GM23248 (cell line): Measurements from ENCODE around the gene ACP3. TPM values are rescaled to one million over a fixed set of nuclear protein-coding genes. Genes with fewer than 3 reads are reported as not detected.
"Not testable (repeated sequence)": the region's sequence is repeated elsewhere in the genome, so short reads cannot be mapped to it uniquely, and the experiment has no call there.

ENCODE experiments used
- DNase-seq: peaks from one replicate; pipeline ENCODE4 v3.0.0-alpha.2; 2015
- H2AFZ ChIP-seq: fragments of 200-600 bp; sonication (generic); 2 replicates; pipeline ENCODE4 v1.6.1; 2016; ENCODE audit warnings: antibody characterized with exemption
- H3F3A ChIP-seq: fragments of 200-600 bp; sonication (generic); 2 replicates; pipeline ENCODE4 v1.6.1; 2016; ENCODE audit warnings: mild to moderate bottlenecking, antibody characterized with exemption, mixed run types; ENCODE audit not compliant: insufficient read depth
- H3K27ac ChIP-seq: fragments of 200-600 bp; sonication (generic); 2 replicates; pipeline ENCODE4 v1.5.1; 2016; ENCODE audit warnings: mild to moderate bottlenecking
- H3K27me3 ChIP-seq: fragments of 200-600 bp; sonication (generic); replicated peaks from 2 replicates; pipeline ENCODE4 v1.6.1; 2016; ENCODE audit warnings: mild to moderate bottlenecking; ENCODE audit not compliant: insufficient read depth
- H3K36me3 ChIP-seq: fragments of 200-600 bp; sonication (generic); 2 replicates; pipeline ENCODE4 v1.6.1; 2016; ENCODE audit warnings: low read depth, mild to moderate bottlenecking
- H3K4me1 ChIP-seq: fragments of 200-600 bp; sonication (generic); 2 replicates; pipeline ENCODE4 v1.6.1; 2016; ENCODE audit warnings: mild to moderate bottlenecking; ENCODE audit not compliant: insufficient read depth
- H3K4me2 ChIP-seq: fragments of 200-600 bp; sonication (generic); one replicate; pipeline ENCODE4 v1.6.1; 2016; ENCODE audit warnings: mild to moderate bottlenecking; ENCODE audit not compliant: unreplicated experiment
- H3K4me3 ChIP-seq: fragments of 200-600 bp; sonication (generic); 2 replicates; pipeline ENCODE4 v1.5.1; 2016; ENCODE audit warnings: mild to moderate bottlenecking
- H3K79me2 ChIP-seq: fragments of 200-600 bp; sonication (generic); 2 replicates; pipeline ENCODE4 v1.6.1; 2016; ENCODE audit warnings: mild to moderate bottlenecking; ENCODE audit not compliant: insufficient read depth
- H3K9ac ChIP-seq: fragments of 200-600 bp; sonication (generic); 2 replicates; pipeline ENCODE4 v1.6.1; 2016; ENCODE audit warnings: mild to moderate bottlenecking
- H3K9me2 ChIP-seq: fragments of 200-600 bp; sonication (generic); 2 replicates; pipeline ENCODE4 v1.6.1; 2016; ENCODE audit warnings: mixed run types, mild to moderate bottlenecking, moderate library complexity; ENCODE audit not compliant: insufficient read depth
- H3K9me3 ChIP-seq: fragments of 200-600 bp; sonication (generic); one replicate; pipeline ENCODE4 v1.6.1; 2017; ENCODE audit warnings: low read depth
- H4K20me1 ChIP-seq: fragments of 200-600 bp; sonication (generic); 2 replicates; pipeline ENCODE4 v1.6.0; 2016; ENCODE audit not compliant: insufficient read depth
- EZH2 ChIP-seq: fragments of 200-600 bp; sonication (generic); IDR thresholded peaks from 2 replicates; pipeline ENCODE4 v1.6.1; 2018; ENCODE audit warnings: antibody characterized with exemption, mild to moderate bottlenecking; ENCODE audit not compliant: insufficient read depth, poor library complexity, severe bottlenecking
- EZH2phosphoT487 ChIP-seq: fragments of 200-600 bp; sonication (generic); IDR thresholded peaks from 2 replicates; pipeline ENCODE4 v1.6.1; 2018; ENCODE audit warnings: antibody characterized with exemption, moderate library complexity, mild to moderate bottlenecking, low read depth; ENCODE audit not compliant: insufficient read depth
- WGBS, 2 experiments: methylation state at CpG; one replicate each; pipeline ENCODE4 v1.1.6; 2015 to 2017; ENCODE audit warnings: low lambda C conversion rate in 2 of 2, low coverage in 1 of 2; ENCODE audit errors: missing lambda C conversion rate in 2 of 2; 5-methylcytosine and 5-hydroxymethylcytosine counted together
- in situ Hi-C: fragments of 300-500 bp; cut with MboI; formaldehyde crosslinking; loops from 2 replicates; pipeline ENCODE4 v1.15.0; 2020
- polyA plus RNA-seq: library from polyadenylated mRNA; unstranded; fragments of >200 nt; fragmentation: Nextera tagmentation; extraction: Ambion mirVana; gene quantifications from 2 replicates; pipeline ENCODE4 v1.2.1, GENCODE V29; 2016
- total RNA-seq: library from RNA; depleted of rRNA; stranded (reverse); fragments of >200 nt; shearing (Covaris generic); gene quantifications from 2 replicates; pipeline ENCODE4 v1.2.3, GENCODE V29; 2014

ACP3 gene
- total and polyA plus RNA-seq, 2 experiments from 2014 or later, result 1.1 to 1.6 TPM

DNA sequence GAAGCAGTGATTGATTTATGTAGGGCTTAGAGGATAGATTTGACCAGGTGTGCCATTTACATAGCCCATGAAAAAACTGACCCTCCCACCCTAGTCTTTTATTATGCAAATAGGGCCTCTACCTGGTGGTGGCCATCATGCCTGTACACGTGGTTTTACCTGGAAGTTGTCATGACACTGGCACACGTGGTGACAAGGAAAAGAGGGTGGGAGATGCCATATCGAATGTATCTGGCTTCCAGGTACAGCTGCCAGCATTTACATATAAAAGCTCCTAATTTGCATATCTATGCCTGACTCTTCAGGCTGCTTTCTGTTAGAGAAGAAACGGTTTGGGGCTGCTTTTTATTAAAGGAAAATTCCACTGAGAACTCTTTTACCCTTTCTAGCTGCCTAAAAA is 65.1 kb downstream of the ACP3 start:
- H3K27ac ChIP-seq, result no peak overlapping the region
- in situ Hi-C loops, result no loop called here
- 23 to 25% methylated on average over 4 of the region's 4 CpGs for WGBS, 2 experiments
- no peak overlapping the region for H2AFZ ChIP-seq
- H3K4me3 ChIP-seq, result no peak overlapping the region
- no peaks in the 10 kb centered on the region; the same call in 1 of the 2 replicates for H3K27me3 ChIP-seq
- no peak for DNase-seq
- no peak for TF ChIP-seq EZH2phosphoT487
- no peak for TF ChIP-seq EZH2
- no peaks in the 10 kb centered on the region for H3K9me3 ChIP-seq
- H3K79me2 ChIP-seq, result no peaks in the 10 kb centered on the region
- H3K9ac ChIP-seq, result no peak overlapping the region
- no peaks in the 10 kb centered on the region for H3K4me1 ChIP-seq
- no peak overlapping the region for H3K4me2 ChIP-seq
- no peaks in the 10 kb centered on the region for H3K9me2 ChIP-seq
- no peaks in the 10 kb centered on the region for H4K20me1 ChIP-seq
- H3F3A ChIP-seq, result no peaks in the 10 kb centered on the region
- no peaks in the 10 kb centered on the region for H3K36me3 ChIP-seq

- H3K36me3 ChIP-seq, result no peaks in the 10 kb centered on the region
- no peak overlapping the region for H3K27ac ChIP-seq
- DNase-seq, result no peak
- no peaks in the 10 kb centered on the region for H3K79me2 ChIP-seq
- no peak overlapping the region for H2AFZ ChIP-seq
- H3K9ac ChIP-seq, result no peak overlapping the region
- no peaks in the 10 kb centered on the region for H3F3A ChIP-seq
- no peak overlapping the region for H3K4me3 ChIP-seq
- no peaks in the 10 kb centered on the region for H4K20me1 ChIP-seq
- H3K9me3 ChIP-seq, result no peaks in the 10 kb centered on the region
- H3K27me3 ChIP-seq, result no peaks in the 10 kb centered on the region; the same call in 1 of the 2 replicates
- no peak overlapping the region for H3K4me2 ChIP-seq
- in situ Hi-C loops, result no loop called here
- no peaks in the 10 kb centered on the region for H3K4me1 ChIP-seq
- TF ChIP-seq EZH2, result no peak
- TF ChIP-seq EZH2phosphoT487, result no peak
- no peaks in the 10 kb centered on the region for H3K9me2 ChIP-seq
Observed at GRCh38 chr3:132382688-132383194, 65.5 kb downstream of the ACP3 start.

GRCh38 chr3:132386259-132386658 is 69.1 kb downstream of the ACP3 start:
- no peaks in the 10 kb centered on the region for H3F3A ChIP-seq
- no peak for TF ChIP-seq EZH2
- no peak for TF ChIP-seq EZH2phosphoT487
- no peaks in the 10 kb centered on the region for H3K36me3 ChIP-seq
- H3K4me3 ChIP-seq, result no peak overlapping the region
- no peaks in the 10 kb centered on the region for H4K20me1 ChIP-seq
- H3K4me1 ChIP-seq, result no peaks in the 10 kb centered on the region
- H3K9me2 ChIP-seq, result no peaks in the 10 kb centered on the region
- H2AFZ ChIP-seq, result no peak overlapping the region
- 86 to 87% methylated on average over 8 of the region's 8 CpGs for WGBS, 2 experiments
- H3K27ac ChIP-seq, result no peak overlapping the region
- no peak overlapping the region for H3K9ac ChIP-seq
- H3K27me3 ChIP-seq, result no peaks in the 10 kb centered on the region; the same call in 1 of the 2 replicates
- no peaks in the 10 kb centered on the region for H3K79me2 ChIP-seq
- H3K9me3 ChIP-seq, result no peaks in the 10 kb centered on the region
- in situ Hi-C loops, result no loop called here
- no peak for DNase-seq
- H3K4me2 ChIP-seq, result no peak overlapping the region

DNA sequence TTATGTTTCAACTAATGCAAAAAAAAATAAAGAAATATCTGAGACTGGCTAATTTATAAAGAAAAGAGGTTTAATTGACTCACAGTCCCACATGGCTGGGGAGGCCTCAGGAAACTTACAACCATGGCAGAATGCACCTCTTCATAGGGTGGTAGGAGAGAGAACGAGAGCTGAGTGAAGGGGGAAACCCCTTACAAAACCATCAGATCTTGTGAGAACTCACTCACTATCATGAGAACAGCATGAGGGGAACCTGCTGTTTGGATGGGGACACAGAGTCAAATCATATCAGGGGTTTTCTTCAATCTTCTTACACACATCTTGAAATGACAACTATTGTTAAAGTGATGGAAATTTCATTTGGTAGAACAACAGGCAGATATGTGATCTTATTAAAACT is 75.5 kb downstream of the ACP3 start:
- H2AFZ ChIP-seq, H3K9me2 ChIP-seq, H4K20me1 ChIP-seq, DNase-seq, H3K4me3 ChIP-seq, H3F3A ChIP-seq, in situ Hi-C loops, H3K79me2 ChIP-seq, H3K9me3 ChIP-seq, H3K36me3 ChIP-seq, H3K9ac ChIP-seq, H3K27ac ChIP-seq, H3K4me2 ChIP-seq, H3K27me3 ChIP-seq, H3K4me1 ChIP-seq: not testable (repeated sequence)
- WGBS, 2 experiments, result 92 to 94% methylated on average over 1 of the region's 1 CpG

DNA sequence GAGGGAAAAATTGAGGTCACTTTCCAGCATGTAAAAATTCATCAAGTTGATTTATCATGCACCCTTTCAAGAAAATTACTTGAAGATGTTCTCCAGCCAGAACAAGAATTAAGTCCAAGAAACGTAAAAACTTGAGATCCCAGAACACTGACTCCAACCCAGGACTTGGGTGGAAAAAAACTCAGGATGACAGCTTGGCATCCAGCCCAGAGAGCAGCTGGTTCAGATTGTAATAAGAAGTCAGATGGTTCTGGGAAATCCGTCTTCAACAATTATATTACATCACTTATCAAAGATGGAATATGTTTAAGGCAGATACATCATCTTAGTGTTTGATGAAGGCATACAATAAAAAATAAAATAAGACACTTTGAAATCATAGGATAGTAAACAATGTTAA is 77.1 kb downstream of the ACP3 start:
- Histone ChIP-seq H3K4me1 (no peaks in the 10 kb centered on the region), H3K4me3 (no peak overlapping the region), H3K79me2 (no peaks in the 10 kb centered on the region), H3K9me2 (no peaks in the 10 kb centered on the region), H3K27ac (no peak overlapping the region), H3K27me3 (no peaks in the 10 kb centered on the region), H3K9me3 (no peaks in the 10 kb centered on the region), H3K4me2 (no peak overlapping the region), H4K20me1 (no peaks in the 10 kb centered on the region), H3F3A (no peaks in the 10 kb centered on the region), H3K9ac (no peak overlapping the region), H2AFZ (no peak overlapping the region), H3K36me3 (no peaks in the 10 kb centered on the region)
- in situ Hi-C loops, result no loop called here
- 9 to 14% methylated on average over 2 of the region's 2 CpGs for WGBS, 2 experiments
- TF ChIP-seq EZH2, result no peak
- peak; percentile 34 for DNase-seq
